GM12801 (cell line): ENCODE results near the gene CCNT1.

Experiments used
- TF ChIP-seq, protein P1 (sequence below): IDR thresholded peaks from one replicate; pipeline ENCODE4 v1.5.1; 2011; ENCODE audit warnings: control low read depth; ENCODE audit not compliant: insufficient read length; ENCODE audit errors: extremely low read depth

Gene CCNT1

GRCh38 chr12:48744251-48745008 lies 27.9 kb upstream of the CCNT1 start:
- TF ChIP-seq, protein P1, sequence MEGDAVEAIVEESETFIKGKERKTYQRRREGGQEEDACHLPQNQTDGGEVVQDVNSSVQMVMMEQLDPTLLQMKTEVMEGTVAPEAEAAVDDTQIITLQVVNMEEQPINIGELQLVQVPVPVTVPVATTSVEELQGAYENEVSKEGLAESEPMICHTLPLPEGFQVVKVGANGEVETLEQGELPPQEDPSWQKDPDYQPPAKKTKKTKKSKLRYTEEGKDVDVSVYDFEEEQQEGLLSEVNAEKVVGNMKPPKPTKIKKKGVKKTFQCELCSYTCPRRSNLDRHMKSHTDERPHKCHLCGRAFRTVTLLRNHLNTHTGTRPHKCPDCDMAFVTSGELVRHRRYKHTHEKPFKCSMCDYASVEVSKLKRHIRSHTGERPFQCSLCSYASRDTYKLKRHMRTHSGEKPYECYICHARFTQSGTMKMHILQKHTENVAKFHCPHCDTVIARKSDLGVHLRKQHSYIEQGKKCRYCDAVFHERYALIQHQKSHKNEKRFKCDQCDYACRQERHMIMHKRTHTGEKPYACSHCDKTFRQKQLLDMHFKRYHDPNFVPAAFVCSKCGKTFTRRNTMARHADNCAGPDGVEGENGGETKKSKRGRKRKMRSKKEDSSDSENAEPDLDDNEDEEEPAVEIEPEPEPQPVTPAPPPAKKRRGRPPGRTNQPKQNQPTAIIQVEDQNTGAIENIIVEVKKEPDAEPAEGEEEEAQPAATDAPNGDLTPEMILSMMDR, result no peak

GRCh38 chr12:48739618-48740269 lies 23.2 kb upstream of the CCNT1 start:
- TF ChIP-seq, protein P1, result no peak

DNA sequence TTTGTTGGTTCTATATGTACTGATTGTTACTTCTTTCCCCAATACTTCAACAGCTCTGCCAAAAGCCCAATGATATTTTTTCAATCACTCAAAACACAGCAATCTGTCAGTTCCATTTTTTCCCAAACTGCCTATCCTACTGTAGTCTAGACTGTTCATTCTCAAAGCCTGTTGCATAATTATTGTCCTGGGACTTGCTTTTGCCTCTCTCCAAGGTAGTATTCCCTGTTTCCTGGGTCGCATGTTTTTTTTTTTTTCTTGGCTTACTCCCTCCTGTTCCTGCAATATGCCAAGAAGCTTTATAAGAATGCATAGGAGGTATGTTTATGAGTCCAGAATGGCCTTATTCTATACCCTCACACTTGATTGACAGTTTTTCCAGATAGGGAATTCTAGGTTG lies 19.9 kb upstream of the CCNT1 start:
- TF ChIP-seq, protein P1, result no peak

DNA sequence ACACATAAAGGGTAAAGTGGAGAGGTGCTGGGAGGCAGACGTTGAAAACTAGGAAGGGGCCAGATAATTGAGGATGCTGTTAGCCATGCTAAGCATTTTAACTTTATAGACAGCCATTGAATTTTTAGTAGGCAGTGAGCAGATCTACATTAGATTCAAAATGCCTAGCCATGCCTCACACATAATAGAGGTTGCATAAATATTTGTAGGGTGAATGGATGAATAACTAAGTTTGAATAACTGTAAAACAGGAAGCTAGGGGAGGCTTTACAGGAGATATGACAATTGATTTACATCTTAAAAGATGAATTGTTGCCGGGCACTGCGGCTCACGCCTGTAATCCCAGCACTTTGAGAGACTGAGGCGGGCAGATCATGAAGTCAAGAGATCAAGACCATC lies 12.3 kb upstream of the CCNT1 start:
- TF ChIP-seq, protein P1, result no peak

DNA sequence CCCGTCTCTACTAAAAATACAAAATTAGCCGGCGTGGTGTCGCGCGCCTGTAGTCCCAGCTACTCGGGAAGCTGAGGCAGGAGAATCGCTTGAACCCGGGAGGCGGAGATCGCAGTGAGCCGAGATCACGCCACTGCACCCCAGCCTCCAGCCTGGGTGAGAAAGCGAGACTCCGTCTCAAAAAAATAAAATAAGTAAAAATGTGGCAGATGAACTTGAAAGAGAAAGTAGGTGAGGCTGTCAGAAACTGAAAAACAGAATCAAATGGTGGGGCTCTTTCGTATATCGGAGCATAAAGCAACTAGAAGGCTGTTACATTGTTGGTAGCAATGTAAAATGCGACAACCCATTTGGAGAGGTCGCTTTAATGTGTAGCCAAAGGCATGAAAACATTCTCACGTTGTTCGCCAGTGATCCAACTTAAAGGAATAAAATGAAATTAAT lies 767 bp upstream of the CCNT1 start:
- TF ChIP-seq, protein P1, result no peak

DNA sequence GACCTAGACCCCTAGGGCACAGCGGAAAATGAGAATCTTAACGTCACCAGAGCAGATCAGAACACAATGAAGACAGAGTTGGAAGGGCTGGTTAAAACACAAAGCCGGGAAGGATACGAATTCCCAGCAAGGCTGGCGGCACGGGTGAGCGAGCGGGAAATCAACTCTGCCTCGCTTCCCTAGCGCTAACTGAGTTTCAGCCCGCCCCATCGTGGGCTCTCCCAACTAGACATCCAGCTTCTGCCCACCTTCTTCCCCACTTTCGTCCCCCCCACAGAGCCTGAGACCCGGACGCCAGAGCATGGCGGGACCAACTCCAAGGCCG lies 377 bp downstream of the CCNT1 start:
- TF ChIP-seq, protein P1, result no peak

DNA sequence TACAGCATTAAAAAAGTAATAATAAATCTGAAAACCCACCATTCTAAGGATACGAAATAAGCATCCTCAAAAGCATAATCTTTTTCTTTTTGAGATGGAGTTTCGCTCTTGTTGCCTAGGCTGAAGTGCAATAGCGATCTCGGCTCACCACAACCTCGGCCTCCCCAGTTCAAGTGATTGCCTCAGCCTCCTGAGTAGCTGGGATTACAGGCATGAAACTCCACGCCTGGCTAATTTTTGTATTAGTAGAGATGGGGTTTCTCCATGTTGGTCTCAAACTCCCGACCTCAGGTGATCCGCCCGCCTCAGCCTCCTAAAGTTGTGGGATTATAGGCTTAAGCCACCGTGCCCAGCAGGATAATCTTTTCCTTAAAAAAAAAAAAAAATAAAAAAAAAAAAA lies 4.3 kb downstream of the CCNT1 start:
- TF ChIP-seq, protein P1, result no peak
